HG02571 (cell line): Measurements from ENCODE around the gene LIN7A.

Experiments
- ATAC-seq: cut with Tn5 transposase; IDR thresholded peaks from one replicate; pipeline ENCODE4 v1.9.1; 2021; ENCODE audit warnings: mild to moderate bottlenecking, moderate library complexity; ENCODE audit not compliant: unreplicated experiment

Gene LIN7A

DNA sequence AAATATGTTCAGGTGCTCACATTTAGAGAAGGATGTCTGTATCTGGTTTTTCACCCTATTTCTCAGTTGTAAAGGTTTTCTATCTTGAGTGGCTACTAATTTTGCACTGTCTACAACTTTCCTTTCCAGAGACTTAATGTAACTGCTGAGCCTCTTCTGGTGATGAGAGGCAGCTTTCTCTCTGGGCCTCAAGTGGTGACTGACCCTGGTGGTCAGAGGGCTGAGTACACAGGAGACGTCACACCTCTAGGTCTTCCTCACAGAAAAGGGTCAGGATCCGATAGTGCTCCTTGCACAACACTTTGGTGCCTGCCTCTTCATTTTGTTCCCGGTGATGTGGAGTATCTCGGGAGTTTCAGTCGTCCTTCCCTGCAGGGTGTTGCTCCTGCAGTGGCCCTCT, 76.8 kb downstream of the LIN7A start:
- ATAC-seq = no peak

DNA sequence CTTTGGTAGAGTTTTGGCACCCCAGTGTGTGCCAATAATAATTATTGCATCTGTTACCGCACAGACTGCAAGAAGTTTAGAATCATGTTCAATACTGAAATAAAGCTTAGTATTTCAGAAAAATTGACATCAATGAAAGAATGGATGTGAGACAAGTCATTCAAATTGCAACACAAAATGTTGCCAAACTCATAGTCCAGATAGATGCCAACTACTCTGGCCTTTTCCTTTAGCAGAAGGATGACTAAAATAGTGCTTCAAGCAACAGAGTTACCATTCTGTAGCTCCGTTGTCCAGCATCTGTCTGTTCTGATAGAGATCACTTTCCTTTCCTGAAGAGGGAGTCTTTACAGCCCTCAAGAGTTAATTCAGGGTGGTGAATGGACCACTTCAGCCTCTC, 77.5 kb downstream of the LIN7A start:
- no peak for ATAC-seq

GRCh38 chr12:80858356-80858755, 79.4 kb downstream of the LIN7A start:
- ATAC-seq = no peak

- ATAC-seq = no peak
These were observed 80.4 kb downstream of the LIN7A start for GRCh38 chr12:80857311-80857710.

DNA sequence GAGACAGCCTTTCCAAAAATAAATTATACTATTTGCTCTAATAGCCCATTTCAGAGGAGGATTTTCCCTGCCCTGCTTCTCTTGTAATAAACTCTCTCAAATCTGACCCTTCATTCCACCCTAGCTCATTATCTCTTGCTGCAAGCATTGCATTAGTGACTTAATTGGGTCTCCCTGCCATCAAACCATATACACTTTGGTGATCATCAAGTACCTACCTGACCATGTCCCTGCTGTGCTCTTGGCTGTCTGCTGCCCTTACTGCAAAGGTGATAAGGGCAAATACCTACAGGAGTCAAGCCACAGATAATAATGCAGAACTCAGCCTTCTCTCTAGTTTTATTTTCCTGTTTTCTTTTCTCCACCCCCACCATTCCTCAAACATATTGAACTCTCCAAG, 88.4 kb downstream of the LIN7A start:
- ATAC-seq = no peak

- ATAC-seq = no peak
These were observed 88.9 kb downstream of the LIN7A start for GRCh38 chr12:80848858-80849257.

- no peak for ATAC-seq
These were observed 90.2 kb downstream of the LIN7A start for GRCh38 chr12:80847575-80847974.

DNA sequence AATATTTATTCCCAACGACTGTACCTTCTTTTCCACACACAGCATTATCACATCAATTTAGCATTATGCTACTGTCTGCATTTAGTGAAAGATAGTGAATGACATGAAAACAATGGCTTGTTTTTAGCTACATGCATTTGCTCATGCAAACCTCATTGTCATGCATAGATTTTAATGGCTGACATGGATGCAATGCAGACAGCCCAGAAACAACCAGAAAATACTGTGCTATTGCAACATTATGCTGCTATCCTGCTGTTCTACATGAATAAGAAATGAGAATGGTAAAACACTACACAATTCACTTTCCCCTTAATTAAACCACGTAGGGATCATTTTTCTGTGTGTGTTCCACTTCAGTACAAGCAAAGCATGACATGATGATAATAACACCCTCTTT, 90.8 kb downstream of the LIN7A start:
- no peak for ATAC-seq

- no peak for ATAC-seq
These were observed 92.1 kb downstream of the LIN7A start for GRCh38 chr12:80845639-80846038.

GRCh38 chr12:80843969-80844368, 93.8 kb downstream of the LIN7A start:
- ATAC-seq = no peak

- ATAC-seq = peak; percentile 49
These were observed 99.0 kb downstream of the LIN7A start for GRCh38 chr12:80838708-80839107.

- peak; percentile 13 for ATAC-seq
These were observed 99.6 kb downstream of the LIN7A start for GRCh38 chr12:80838024-80838658.

DNA sequence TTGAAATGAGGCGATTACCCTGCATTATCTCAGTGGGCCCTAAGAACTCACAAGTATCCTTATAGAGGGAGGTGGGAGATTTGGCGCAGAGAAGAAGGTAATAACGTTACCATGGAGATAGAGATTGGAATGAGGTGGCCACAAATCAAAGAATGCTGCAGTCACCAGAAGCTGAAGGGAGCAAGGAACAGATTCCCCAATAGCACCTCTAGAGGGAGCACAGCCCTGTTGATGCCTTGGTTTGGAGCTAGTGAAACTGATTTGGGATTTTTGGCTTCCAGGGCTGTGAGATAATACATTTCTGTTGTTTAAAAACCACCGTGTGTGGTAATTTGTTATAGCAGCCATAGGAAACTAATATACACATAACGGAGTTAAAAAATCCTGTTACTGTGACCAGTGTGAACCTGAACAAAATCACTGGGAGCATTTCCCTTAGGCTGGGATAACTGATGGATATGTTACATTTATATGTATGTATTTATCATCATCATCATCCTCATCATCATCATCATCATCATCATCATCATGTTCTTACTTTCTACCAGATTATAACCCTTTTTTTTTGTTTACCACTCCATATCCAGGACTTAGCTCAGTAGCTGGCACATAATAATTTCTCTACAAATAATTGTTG, 100.3 kb downstream of the LIN7A start:
- no peak for ATAC-seq

DNA sequence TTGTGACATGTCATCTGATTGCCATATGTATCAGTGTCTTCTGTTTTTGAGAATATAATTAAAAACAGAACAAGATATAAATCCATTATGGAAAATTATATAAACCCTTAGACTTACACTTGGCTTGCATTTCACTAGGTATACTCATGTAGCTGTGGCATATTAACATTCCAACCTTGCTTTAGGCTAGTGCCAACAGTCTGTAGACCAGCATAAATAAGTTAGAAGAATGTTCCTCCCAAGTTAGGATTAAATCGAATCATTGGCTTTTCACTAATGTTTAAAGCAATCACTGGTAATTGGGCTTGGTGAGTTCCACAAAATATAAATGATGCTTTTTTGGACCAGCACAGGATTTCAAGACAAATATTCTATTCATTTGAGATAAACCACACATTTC, 103.0 kb downstream of the LIN7A start:
- no peak for ATAC-seq

DNA sequence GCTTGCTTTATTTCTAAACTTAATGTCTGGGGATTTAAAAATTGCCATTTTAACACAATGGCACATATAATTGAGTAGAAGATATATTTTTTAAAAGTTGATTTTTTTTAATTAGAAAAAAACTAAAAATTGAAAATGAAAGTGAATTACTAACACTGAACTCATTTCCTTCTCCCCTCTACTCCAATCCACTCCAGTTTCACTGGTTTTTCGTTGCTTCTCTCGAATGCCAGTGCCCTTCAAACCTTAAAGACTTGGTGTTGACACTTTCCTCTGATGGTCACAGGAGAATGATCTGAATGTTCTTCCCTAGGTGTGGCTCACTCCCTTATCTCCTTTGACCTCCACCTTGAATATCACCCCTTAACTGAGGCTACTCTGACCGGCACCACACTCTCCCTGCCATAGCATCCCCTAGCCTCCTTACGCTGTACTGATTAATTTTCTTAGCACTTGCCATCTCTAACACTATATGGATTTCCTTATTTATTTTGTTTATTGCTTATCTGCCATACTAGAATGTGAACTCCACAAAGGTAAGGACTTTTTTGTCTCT, 107.1 kb downstream of the LIN7A start:
- ATAC-seq = no peak

- no peak for ATAC-seq
These were observed 108.0 kb downstream of the LIN7A start for GRCh38 chr12:80829767-80830166.

DNA sequence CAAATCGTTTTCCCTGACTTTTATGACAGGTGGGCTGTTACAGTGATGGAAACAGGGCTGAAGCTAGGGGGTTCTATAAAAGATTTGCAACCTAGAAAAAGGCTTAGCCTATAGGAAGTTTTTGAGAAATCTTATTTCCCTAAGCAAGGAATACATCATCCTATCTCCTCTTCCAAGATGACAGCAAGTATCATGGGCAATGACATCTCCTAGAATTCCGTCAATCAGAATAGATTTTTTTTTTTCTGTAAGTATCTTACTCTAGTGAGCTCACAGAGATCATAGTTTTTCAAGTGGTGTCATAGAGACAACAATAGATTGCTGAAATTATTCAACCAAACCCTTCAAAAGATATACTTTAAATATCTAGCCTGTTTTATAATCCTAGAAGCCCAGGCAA, 112.2 kb downstream of the LIN7A start:
- ATAC-seq = no peak

- no peak for ATAC-seq
These were observed 114.3 kb downstream of the LIN7A start for GRCh38 chr12:80823393-80823792.

DNA sequence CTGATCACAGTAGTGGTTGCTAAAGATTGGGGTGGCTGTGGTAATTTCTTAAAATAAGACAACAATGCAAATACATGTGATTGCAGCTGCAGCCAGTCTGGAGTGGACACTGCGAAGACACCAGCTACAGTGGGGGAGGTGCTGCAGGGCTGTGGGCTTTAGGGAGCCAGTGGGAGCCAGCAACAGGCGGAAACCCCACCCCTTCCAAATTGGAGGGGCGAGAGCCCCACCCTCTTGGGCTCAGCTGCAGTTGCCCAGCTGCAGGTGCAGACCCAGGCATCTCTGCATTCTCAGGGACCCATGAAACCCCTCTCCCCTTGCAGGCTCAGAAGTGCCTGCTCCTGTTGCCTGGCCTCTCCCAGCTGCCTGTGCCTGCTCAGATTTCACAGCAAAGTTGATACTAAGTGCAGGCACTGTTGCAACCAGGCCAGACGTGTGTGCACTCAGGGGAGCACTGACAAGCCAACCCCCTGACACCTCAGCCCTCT, 116.2 kb downstream of the LIN7A start:
- ATAC-seq = peak; percentile 47

- no peak for ATAC-seq
These were observed 118.9 kb downstream of the LIN7A start for GRCh38 chr12:80818878-80819277.

DNA sequence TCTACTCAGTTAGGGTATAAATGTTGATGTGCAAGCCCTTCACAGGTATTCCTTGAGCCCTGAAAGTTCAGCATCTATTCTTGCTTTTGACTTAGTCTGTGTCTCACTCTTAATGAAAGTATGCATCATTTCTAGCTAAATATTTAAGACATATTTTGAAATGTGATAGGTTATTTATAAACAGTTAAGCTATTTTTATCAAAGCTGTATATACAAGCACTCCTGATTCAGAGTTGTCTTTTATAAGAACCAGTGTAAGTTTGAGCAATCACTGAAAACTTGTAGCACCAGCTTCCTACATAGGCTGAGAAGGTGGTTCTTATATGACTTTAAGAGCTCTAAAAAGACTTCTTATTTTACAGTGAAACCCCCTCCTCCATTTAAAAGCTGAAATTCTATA, 122.4 kb downstream of the LIN7A start:
- ATAC-seq = no peak

GRCh38 chr12:80814453-80814852, 123.3 kb downstream of the LIN7A start:
- no peak for ATAC-seq
